GM20431 (cell line): ENCODE results near the gene AKAP7.

ENCODE experiments used
- in situ Hi-C: fragments of 300-500 bp; cut with MseI, MboI; formaldehyde crosslinking; loops from one replicate; pipeline ENCODE4 v1.15.0; 2020; ENCODE audit warnings: low sequenced_read_pairs; ENCODE audit not compliant: unreplicated experiment

AKAP7 gene

GRCh38 chr6:131183427-131184095 lies 48.3 kb downstream of the AKAP7 start:
- in situ Hi-C loops, result loop anchor here (25.0 kb wide), 1 partner anchor 354 kb away; no protein-coding TSS in a partner anchor

GRCh38 chr6:131191590-131191989 lies 56.3 kb downstream of the AKAP7 start:
- in situ Hi-C loops, result loop anchor here (25.0 kb wide), 1 partner anchor 346 kb away; no protein-coding TSS in a partner anchor

- in situ Hi-C loops, result loop anchor here (25.0 kb wide), 1 partner anchor 340 kb away; no protein-coding TSS in a partner anchor
These were observed 62.4 kb downstream of the AKAP7 start for GRCh38 chr6:131197716-131198115.

- in situ Hi-C loops, result loop anchor here (25.0 kb wide), 1 partner anchor 338 kb away; no protein-coding TSS in a partner anchor
These were observed 64.5 kb downstream of the AKAP7 start for GRCh38 chr6:131199568-131200272.

GRCh38 chr6:131205481-131206244 lies 70.4 kb downstream of the AKAP7 start:
- in situ Hi-C loops, result no loop called here

- in situ Hi-C loops, result no loop called here
These were observed 71.4 kb downstream of the AKAP7 start for GRCh38 chr6:131206463-131207251.

- in situ Hi-C loops, result no loop called here
These were observed 73.5 kb downstream of the AKAP7 start for GRCh38 chr6:131208787-131209186.

- in situ Hi-C loops, result no loop called here
These were observed 75.2 kb downstream of the AKAP7 start for GRCh38 chr6:131210469-131210868.

GRCh38 chr6:131212024-131212423 lies 76.8 kb downstream of the AKAP7 start:
- in situ Hi-C loops, result no loop called here

- in situ Hi-C loops, result no loop called here
These were observed 77.6 kb downstream of the AKAP7 start for GRCh38 chr6:131212913-131213312.

GRCh38 chr6:131213501-131213990 lies 78.3 kb downstream of the AKAP7 start:
- in situ Hi-C loops, result no loop called here

GRCh38 chr6:131215219-131215618 lies 80.0 kb downstream of the AKAP7 start:
- in situ Hi-C loops, result no loop called here

- in situ Hi-C loops, result no loop called here
These were observed 81.0 kb downstream of the AKAP7 start for GRCh38 chr6:131216246-131216645.

GRCh38 chr6:131222773-131223172 lies 87.5 kb downstream of the AKAP7 start:
- in situ Hi-C loops, result no loop called here

GRCh38 chr6:131223416-131223815 lies 88.1 kb downstream of the AKAP7 start:
- in situ Hi-C loops, result no loop called here

GRCh38 chr6:131225127-131225526 lies 89.9 kb downstream of the AKAP7 start:
- in situ Hi-C loops, result no loop called here

GRCh38 chr6:131225959-131226358 lies 90.7 kb downstream of the AKAP7 start:
- in situ Hi-C loops, result no loop called here

GRCh38 chr6:131226459-131227157 lies 91.3 kb downstream of the AKAP7 start:
- in situ Hi-C loops, result no loop called here

GRCh38 chr6:131227158-131227543 lies 91.9 kb downstream of the AKAP7 start:
- in situ Hi-C loops, result no loop called here
